ENCODE data around the gene VTCN1. TPM values are rescaled to one million over a fixed set of nuclear protein-coding genes. Genes with fewer than 3 reads are reported as not detected.

Gene VTCN1
- polyA plus RNA-seq, 2 of the 4 experiments (the other 2 are of a cell fraction) = 0.04 to 0.18 TPM

GRCh38 chr1:117110774-117111173 lies 100.0 kb downstream of the VTCN1 start:
- no peak overlapping the region for H3K4me3 ChIP-seq
- FAIRE-seq = no peak
- TF ChIP-seq FOSB (CRISPR knock-in tag; IDR thresholded peaks at IDR 0.05) (no peak), JUNB (IDR thresholded peaks at IDR 0.05) (no peak), MYC (IDR thresholded peaks at IDR 0.05; ENCODE audit: borderline replicate concordance, low read length) (no peak), MAZ (IDR thresholded peaks at IDR 0.05; ENCODE audit: borderline replicate concordance, low read depth, low read length) (no peak), POLR2A (IDR thresholded peaks at IDR 0.05; ENCODE audit: low read length) (no peak), SMC3 (IDR thresholded peaks at IDR 0.05) (no peak), ESRRA (IDR thresholded peaks at IDR 0.05; ENCODE audit: borderline replicate concordance, low read length) (no peak), HOXA7 (CRISPR knock-in tag; IDR thresholded peaks at IDR 0.05) (no peak), CTCF (IDR thresholded peaks at IDR 0.05) (no peak), TFCP2L1 (CRISPR knock-in tag; IDR thresholded peaks at IDR 0.05) (no peak), BHLHE40 (IDR thresholded peaks at IDR 0.05; ENCODE audit: low read depth, low read length) (no peak), FOSL2 (IDR thresholded peaks at IDR 0.05) (no peak), FOSL2 (CRISPR knock-in tag; IDR thresholded peaks at IDR 0.05) (no peak), FOXS1 (CRISPR knock-in tag; IDR thresholded peaks at IDR 0.05) (no peak), POLR2AphosphoS2 (conservative IDR thresholded peaks at IDR 0.05; ENCODE audit: low read length) (no peak), HES2 (IDR thresholded peaks at IDR 0.05) (no peak), PHF8 (IDR thresholded peaks at IDR 0.05; ENCODE audit: borderline replicate concordance, low read depth) (no peak), RNF2 (IDR thresholded peaks at IDR 0.05; ENCODE audit: borderline replicate concordance, low read depth) (no peak), RARB (CRISPR knock-in tag; IDR thresholded peaks at IDR 0.05) (no peak)
- H3K9me3 ChIP-seq = no peaks in the 10 kb centered on the region
- no peak for DNase-seq (ENCODE audit: low read depth in 1 of 2, low spot score in 1 of 2)
- no peak for ATAC-seq
- no peaks in the 10 kb centered on the region for H3K4me1 ChIP-seq
- H3K4me2 ChIP-seq = no peak overlapping the region
- ChIA-PET POLR2A (no interaction called here), CTCF (interaction anchor here (1.0 to 1.2 kb wide), 3 partner anchors 12 to 174 kb away, joined by 3 to 4 read pairs (median 3); no protein-coding TSS in a partner anchor)
- H3K27ac ChIP-seq = no peak overlapping the region
- WGBS (ENCODE audit: missing lambda C conversion rate) = 74% methylated on average over 2 of the region's 2 CpGs

GRCh38 chr1:117107364-117107763 lies 103.4 kb downstream of the VTCN1 start:
- Histone ChIP-seq H3K9me3 (no peaks in the 10 kb centered on the region), H3K4me2 (no peak overlapping the region), H3K27ac (no peak overlapping the region), H3K4me1 (no peaks in the 10 kb centered on the region), H3K4me3 (no peak overlapping the region)
- DNase-seq (ENCODE audit: low read depth in 1 of 2, low spot score in 1 of 2) = no peak
- ChIA-PET CTCF (interaction anchor here (1.0 to 1.4 kb wide), 4 partner anchors 8 to 177 kb away, joined by 3 to 5 read pairs (median 4); no protein-coding TSS in a partner anchor), POLR2A (no interaction called here)
- FAIRE-seq = no peak
- WGBS (ENCODE audit: missing lambda C conversion rate) = 98% methylated on average over 2 of the region's 2 CpGs
- ATAC-seq = no peak
- TF ChIP-seq EHF (CRISPR knock-in tag; IDR thresholded peaks at IDR 0.05) (no peak), CHD2 (IDR thresholded peaks at IDR 0.05; ENCODE audit: low read length, partially characterized antibody) (no peak)

GRCh38 chr1:117106478-117106877 lies 104.2 kb downstream of the VTCN1 start:
- DNase-seq (ENCODE audit: low read depth in 1 of 2, low spot score in 1 of 2) = no peak
- ChIA-PET CTCF (interaction anchor here (1.2 to 1.3 kb wide), 2 partner anchors 16 to 39 kb away, joined by 3 to 4 read pairs; no protein-coding TSS in a partner anchor), POLR2A (no interaction called here)
- no peaks in the 10 kb centered on the region for H3K4me1 ChIP-seq
- FAIRE-seq = no peak
- H3K9me3 ChIP-seq = no peaks in the 10 kb centered on the region
- no peak overlapping the region for H3K4me3 ChIP-seq
- no peak for ATAC-seq
- H3K4me2 ChIP-seq = no peak overlapping the region
- 87% methylated on average over 2 of the region's 2 CpGs for WGBS (ENCODE audit: missing lambda C conversion rate)
- TF ChIP-seq POLR2AphosphoS2 (conservative IDR thresholded peaks at IDR 0.05; ENCODE audit: low read length) (no peak), FOSL2 (IDR thresholded peaks at IDR 0.05) (no peak), FOSL2 (CRISPR knock-in tag; IDR thresholded peaks at IDR 0.05) (no peak), MYC (IDR thresholded peaks at IDR 0.05; ENCODE audit: borderline replicate concordance, low read length) (no peak)
- H3K27ac ChIP-seq = no peak overlapping the region

GRCh38 chr1:117105722-117106121 lies 105.0 kb downstream of the VTCN1 start:
- DNase-seq (ENCODE audit: low read depth in 1 of 2, low spot score in 1 of 2) (no peak), FAIRE-seq (no peak), ATAC-seq (no peak)
- CTCF ChIA-PET = no interaction called here
- POLR2A ChIA-PET = no interaction called here
- H3K4me1 ChIP-seq = no peaks in the 10 kb centered on the region
- no peak overlapping the region for H3K27ac ChIP-seq
- H3K9me3 ChIP-seq = no peaks in the 10 kb centered on the region
- H3K4me2 ChIP-seq = no peak overlapping the region
- TF ChIP-seq ZFP36 (IDR thresholded peaks at IDR 0.05; ENCODE audit: borderline replicate concordance, partially characterized antibody) (no peak), MYC (IDR thresholded peaks at IDR 0.05; ENCODE audit: borderline replicate concordance, low read length) (no peak), POLR2AphosphoS2 (conservative IDR thresholded peaks at IDR 0.05; ENCODE audit: low read length) (no peak), HOXA7 (CRISPR knock-in tag; IDR thresholded peaks at IDR 0.05) (no peak), JUN (IDR thresholded peaks at IDR 0.05) (no peak), RAD21 (conservative IDR thresholded peaks at IDR 0.05 in 1 of 2, IDR thresholded peaks at IDR 0.05 in 1 of 2) (no peak), PBX3 (IDR thresholded peaks at IDR 0.05) (no peak), MAX (IDR thresholded peaks at IDR 0.05) (no peak), FOSB (CRISPR knock-in tag; IDR thresholded peaks at IDR 0.05) (no peak)
- no peak overlapping the region for H3K4me3 ChIP-seq

All from A549 (cell line).